SK-N-DZ (cell line): ENCODE results near the gene ZHX3.

ENCODE experiments used
- DNase-seq: peaks from one replicate; pipeline ENCODE4 v3.0.0-alpha.2; 2015; ENCODE audit warnings: low spot score

Gene ZHX3

DNA sequence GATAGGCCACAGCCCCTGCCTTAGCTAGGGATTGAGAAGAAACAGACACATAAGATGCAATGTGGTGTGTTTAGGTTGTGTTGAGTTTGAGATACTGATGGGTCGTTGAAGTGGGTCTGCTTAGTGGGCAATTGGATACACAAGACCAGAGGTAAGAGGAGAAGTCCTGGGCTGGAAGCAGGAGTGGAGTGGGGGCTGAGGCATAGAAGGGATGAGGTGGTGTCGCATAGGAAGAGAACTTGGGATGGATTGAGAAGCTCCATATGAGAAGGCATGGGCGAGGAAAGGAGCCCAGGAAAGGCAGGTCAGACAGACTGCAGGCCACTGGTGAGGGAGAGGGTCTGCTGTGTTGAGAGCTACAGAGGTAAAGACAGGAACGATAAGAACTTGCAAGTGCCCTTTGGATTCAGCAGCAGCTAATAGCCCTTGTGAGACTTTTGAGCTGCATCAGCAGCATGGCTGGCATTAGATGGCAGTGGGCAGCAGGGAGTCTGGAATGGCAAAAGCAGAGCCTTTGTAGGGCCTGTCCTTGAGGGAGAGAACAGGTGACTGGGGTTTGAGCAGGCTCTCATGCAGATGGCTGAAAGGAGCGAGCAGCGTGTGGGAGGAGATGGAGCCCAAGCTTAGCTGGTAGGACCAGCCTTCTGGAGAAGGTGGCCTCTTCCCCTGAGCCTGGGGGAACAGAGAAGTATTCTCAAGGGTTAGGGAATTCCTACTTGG lies 147.0 kb downstream of the ZHX3 start:
- no peak for DNase-seq

DNA sequence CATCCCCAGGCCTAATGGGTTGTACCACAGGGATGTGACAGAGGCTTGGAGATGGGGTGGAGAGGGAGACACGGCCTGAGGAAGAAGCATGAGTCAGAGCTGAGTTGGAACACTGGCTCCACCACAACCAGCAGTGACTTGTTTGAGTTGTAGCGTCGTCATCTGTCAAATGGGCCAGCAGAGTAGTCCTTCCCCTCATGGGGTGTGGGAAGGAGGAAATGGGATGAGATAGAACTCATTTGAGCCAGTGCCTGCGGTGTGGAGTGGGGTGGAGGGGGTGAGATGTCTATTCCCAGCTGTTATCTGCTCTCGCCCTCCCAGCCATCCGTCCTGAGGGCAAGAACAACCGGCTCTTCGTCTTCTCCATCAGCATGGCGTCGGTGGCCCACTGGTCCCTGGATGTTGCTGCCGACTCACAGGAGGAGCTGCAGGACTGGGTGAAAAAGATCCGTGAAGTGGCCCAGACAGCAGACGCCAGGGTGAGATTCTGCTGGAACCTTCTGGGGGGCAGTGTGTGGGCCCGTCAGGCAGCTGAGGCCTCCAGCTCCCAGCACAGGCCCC lies 147.7 kb downstream of the ZHX3 start:
- no peak for DNase-seq

DNA sequence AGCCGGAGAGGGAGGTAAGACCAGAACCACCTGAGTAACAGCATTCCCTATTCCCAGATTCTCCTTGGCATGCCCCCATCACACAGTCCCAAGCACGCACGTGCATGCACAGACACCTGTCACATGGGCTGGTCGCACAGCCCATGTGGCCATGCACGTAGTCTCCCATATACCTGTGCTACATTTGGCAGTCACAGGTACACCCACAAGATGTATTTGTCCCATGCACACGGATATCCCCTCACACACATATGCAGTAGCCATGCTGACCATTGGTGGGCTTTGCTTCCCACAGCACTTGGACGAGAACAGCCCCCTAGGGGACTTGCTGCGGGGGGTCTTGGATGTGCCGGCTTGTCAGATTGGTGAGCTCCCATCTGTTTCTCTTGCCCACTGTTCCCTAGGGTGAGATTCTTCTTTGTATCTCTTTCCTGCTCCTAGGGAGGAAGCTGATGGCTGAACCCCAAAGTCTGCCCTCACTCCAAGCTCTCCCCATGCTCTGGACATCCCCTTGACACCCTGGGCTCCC lies 148.3 kb downstream of the ZHX3 start:
- no peak for DNase-seq

DNA sequence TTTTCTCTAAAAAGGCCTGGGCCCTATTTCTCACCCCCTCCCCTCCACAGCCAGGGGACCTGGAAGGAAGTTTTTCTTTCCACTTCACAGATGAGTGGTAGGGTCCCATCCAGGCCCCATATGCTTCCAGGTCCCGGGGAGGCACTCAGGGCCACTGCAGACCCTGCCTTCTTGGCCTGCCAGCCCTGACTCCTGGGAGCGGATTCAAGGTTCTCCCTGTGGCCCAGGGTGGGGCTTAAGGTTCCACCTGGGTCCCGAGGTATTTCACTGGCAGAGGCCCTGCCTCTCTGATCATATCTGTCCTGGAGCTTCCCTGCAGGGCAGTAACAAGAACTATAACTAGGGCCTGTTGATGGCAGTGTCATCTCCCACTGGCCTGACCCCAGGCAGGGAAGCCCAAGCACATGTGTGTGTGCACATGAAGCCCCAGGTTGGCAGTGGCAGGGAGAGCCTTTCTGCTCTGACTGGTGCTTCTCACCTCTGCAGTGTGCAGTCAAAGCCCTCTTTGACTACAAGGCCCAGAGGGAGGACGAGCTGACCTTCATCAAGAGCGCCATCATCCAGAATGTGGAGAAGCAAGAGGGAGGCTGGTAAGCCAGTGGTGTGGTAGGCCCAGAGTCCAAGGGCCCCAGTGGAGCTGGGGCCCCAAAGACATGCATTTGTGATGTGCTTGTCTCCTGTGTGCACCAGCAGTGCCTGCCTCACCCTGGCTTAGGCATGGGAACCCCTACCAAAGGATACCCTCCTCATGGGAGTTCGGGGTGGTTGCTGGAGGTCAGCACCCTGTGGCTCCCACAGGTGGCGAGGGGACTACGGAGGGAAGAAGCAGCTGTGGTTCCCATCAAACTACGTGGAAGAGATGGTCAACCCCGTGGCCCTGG lies 149.0 kb downstream of the ZHX3 start:
- no peak for DNase-seq

DNA sequence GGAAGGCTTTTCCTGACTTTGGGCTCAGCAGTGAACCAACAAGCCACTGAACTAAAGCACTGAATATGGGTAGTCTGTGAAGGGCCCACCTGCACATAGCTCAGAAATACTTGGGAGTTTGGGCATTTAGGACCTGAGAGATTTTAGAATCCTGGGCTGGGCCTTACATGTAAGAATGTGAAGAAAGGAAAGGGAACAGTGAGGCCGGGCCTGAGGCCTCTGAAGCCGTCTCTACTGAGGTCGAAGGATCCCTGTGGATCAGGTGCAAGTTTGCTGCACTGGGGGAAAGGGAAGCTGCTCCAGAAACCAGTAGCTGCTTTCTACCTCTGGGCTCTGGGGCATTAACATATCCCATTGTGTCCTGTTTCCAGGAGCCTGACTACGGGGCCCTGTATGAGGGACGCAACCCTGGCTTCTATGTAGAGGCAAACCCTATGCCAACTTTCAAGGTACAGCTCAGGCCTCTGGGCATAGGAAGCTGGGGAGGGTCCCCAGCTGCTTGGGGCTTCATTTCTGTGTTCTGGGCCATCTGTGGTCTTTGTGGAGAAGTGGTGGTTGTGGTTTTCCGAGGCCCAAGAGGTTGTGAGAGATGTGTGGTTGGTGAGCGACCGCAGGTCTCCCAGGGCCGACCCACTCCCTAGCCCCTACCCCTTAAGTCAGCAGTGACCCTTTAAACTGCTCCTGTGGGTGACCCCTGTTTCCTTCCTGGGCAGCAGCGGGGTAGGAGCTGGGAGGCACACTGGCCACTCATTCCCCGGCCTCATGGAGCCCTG lies 149.9 kb downstream of the ZHX3 start:
- no peak for DNase-seq

DNA sequence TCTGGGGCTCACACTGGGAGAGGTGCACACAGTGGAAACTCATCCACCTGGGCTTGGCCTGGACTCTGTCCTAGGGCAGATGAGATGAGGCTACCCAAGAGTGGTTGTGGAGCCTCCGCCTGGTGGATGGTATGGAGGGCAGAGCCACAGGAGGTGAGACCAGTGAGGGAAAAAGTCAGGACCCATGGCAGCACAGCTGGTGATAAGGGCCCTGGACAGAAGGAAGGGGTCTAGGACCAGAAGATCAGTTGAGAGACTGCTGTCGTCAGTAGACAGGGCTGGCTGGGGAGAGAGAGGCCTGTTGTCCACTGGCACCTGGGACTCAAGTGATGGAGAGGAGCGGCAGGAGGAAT lies 150.4 kb downstream of the ZHX3 start:
- no peak for DNase-seq

GRCh38 chr20:41166201-41167117 lies 151.1 kb downstream of the ZHX3 start:
- DNase-seq, result no peak

- DNase-seq, result no peak
Observed at GRCh38 chr20:41165001-41165882, 152.3 kb downstream of the ZHX3 start.

- DNase-seq, result no peak
Observed at GRCh38 chr20:41163821-41164220, 153.7 kb downstream of the ZHX3 start.

DNA sequence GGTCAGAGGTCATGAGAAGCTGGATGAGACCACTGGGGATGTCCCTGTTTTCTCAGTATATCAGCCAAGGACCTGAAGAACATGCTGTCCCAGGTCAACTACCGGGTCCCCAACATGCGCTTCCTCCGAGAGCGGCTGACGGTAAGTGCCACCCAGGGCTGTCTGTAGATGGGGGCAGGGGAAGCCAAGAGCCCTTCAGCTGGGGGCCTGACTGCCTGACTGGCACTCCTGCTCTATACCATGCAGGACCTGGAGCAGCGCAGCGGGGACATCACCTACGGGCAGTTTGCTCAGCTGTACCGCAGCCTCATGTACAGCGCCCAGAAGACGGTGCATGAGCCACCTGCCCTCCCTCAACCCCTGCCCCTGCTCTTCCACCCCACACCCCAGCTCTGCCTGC lies 155.1 kb downstream of the ZHX3 start:
- DNase-seq, result no peak

DNA sequence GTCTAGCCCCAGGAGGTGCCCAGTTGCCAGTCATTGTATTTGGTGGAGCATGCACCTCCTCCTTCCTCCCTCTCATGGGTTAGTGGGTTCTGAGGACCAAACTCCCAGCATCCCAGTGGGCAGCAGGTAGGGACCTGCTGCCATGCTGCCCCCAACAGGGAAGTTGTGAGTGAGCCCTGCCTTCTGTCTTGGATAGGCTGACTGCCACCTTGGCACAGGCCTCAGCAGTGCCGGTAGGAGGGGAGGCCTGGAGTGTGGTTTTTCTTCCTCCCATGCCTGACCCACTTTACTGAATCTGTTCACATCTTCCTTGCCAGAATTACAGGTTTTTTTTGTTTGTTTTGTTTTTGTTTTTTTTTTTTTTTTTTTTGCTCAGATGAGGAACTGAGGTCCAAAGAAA lies 155.6 kb downstream of the ZHX3 start:
- no peak for DNase-seq

DNA sequence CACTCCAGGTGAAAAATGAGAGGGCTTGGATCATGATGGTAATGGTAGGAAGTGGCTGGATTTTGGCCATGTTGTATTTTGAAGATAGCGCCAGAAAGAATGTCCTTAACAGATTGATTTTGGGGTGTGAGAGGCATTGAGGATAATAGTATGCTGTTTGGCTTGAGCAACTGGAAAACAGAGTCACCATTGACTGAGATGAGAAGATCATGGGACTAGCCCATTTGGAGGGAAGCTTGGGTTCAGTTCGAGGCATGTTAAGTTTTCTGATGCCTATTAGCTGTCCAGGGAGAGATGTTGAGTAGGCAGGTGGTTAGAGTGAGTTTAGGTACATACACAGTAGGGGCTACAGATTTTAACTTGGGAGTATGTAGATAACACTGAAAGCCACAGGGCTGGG lies 156.8 kb downstream of the ZHX3 start:
- DNase-seq, result no peak

DNA sequence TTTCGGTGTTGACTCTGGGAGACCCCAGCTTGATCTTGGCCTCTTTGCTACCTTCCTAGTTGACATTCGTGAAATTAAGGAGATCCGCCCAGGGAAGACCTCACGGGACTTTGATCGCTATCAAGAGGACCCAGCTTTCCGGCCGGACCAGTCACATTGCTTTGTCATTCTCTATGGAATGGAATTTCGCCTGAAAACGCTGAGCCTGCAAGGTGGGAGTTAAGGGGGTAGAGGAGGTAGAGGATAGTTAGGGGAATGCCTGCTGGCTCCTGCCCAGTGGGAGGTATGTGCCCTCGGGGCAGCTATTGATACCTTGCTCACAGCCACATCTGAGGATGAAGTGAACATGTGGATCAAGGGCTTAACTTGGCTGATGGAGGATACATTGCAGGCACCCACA lies 158.0 kb downstream of the ZHX3 start:
- no peak for DNase-seq

DNA sequence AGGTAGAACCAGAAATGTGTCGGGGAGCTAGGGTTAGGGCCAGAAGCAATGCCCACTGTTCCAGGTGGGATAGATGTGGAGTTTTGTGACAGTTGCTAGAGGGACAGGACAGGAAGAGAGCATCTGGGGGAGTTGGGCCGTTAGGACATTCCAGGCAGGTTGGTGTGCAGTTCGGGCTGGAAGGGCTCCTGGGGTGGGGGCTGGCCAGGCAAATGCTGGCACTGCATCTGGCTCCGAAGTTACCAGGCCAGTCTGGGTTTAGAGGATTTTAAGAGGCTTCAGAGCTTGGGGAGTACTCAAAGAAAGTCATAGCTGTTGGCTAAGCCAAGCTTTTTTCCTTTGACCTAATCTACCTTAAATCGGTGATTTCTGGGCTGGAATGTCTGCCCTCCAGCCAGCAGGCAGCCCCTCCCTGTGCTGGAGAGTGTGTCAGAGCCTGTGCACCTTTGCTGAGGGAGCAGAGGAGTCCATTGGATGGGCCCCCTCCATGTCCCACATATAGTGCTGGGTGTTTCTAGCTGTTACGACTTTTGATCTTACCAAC lies 159.4 kb downstream of the ZHX3 start:
- DNase-seq, result no peak

GRCh38 chr20:41155261-41155660 lies 162.3 kb downstream of the ZHX3 start:
- no peak for DNase-seq

- DNase-seq, result no peak
Observed at GRCh38 chr20:41154436-41155176, 162.9 kb downstream of the ZHX3 start.

GRCh38 chr20:41152108-41152757 lies 165.3 kb downstream of the ZHX3 start:
- DNase-seq, result no peak
